LNCAP (cell line): ENCODE measurements around the gene TPO.

ENCODE experiments used
- CTCF ChIP-seq: fragments of 450-650 bp; IDR thresholded peaks from 2 replicates; pipeline ENCODE4 v1.5.1; 2017; ENCODE audit warnings: mild to moderate bottlenecking

TPO gene

GRCh38 chr2:1494906-1495305 lies 81.6 kb downstream of the TPO start:
- no peak for TF ChIP-seq CTCF

- TF ChIP-seq CTCF: no peak
Measured at GRCh38 chr2:1495676-1496358, 82.6 kb downstream of the TPO start.

GRCh38 chr2:1496359-1496821 lies 83.1 kb downstream of the TPO start:
- TF ChIP-seq CTCF: no peak

GRCh38 chr2:1497122-1497611 lies 83.9 kb downstream of the TPO start:
- no peak for TF ChIP-seq CTCF

GRCh38 chr2:1498176-1498575 lies 84.9 kb downstream of the TPO start:
- TF ChIP-seq CTCF: no peak

- no peak for TF ChIP-seq CTCF
Measured at GRCh38 chr2:1499033-1499795, 86.0 kb downstream of the TPO start.

GRCh38 chr2:1501038-1501851 lies 88.0 kb downstream of the TPO start:
- no peak for TF ChIP-seq CTCF
